GM18508 (cell line): Measurements from ENCODE around the gene CATSPER3.

Experiments
- ATAC-seq: cut with Tn5 transposase; IDR thresholded peaks from one replicate; pipeline ENCODE4 v1.9.1; 2021; ENCODE audit warnings: moderate number of reproducible peaks; ENCODE audit not compliant: insufficient read depth, unreplicated experiment

CATSPER3 gene

GRCh38 chr5:135009736-135010501 lies 42.2 kb downstream of the CATSPER3 start:
- no peak for ATAC-seq

GRCh38 chr5:135010502-135011354 lies 43.0 kb downstream of the CATSPER3 start:
- ATAC-seq: no peak

- no peak for ATAC-seq
Measured at GRCh38 chr5:135011355-135012032, 43.8 kb downstream of the CATSPER3 start.

GRCh38 chr5:135012033-135012588 lies 44.4 kb downstream of the CATSPER3 start:
- no peak for ATAC-seq

GRCh38 chr5:135012951-135013391 lies 45.3 kb downstream of the CATSPER3 start:
- no peak for ATAC-seq

- no peak for ATAC-seq
Measured at GRCh38 chr5:135013445-135013844, 45.7 kb downstream of the CATSPER3 start.

- no peak for ATAC-seq
Measured at GRCh38 chr5:135013947-135014570, 46.4 kb downstream of the CATSPER3 start.

GRCh38 chr5:135015942-135016341 lies 48.2 kb downstream of the CATSPER3 start:
- no peak for ATAC-seq

GRCh38 chr5:135016861-135017290 lies 49.2 kb downstream of the CATSPER3 start:
- no peak for ATAC-seq

- ATAC-seq: no peak
Measured at GRCh38 chr5:135018457-135018856, 50.8 kb downstream of the CATSPER3 start.

- no peak for ATAC-seq
Measured at GRCh38 chr5:135019314-135019713, 51.6 kb downstream of the CATSPER3 start.

GRCh38 chr5:135020111-135020895 lies 52.6 kb downstream of the CATSPER3 start:
- ATAC-seq: no peak

GRCh38 chr5:135024956-135025729 lies 57.4 kb downstream of the CATSPER3 start:
- no peak for ATAC-seq

GRCh38 chr5:135025730-135026644 lies 58.3 kb downstream of the CATSPER3 start:
- ATAC-seq: no peak

GRCh38 chr5:135026645-135027265 lies 59.0 kb downstream of the CATSPER3 start:
- ATAC-seq: no peak

GRCh38 chr5:135027266-135027696 lies 59.6 kb downstream of the CATSPER3 start:
- ATAC-seq: no peak
